ENCODE results near the gene ARMC5.
A peak's percentile ranks its signal among the peaks of the same experiment; 100 is the strongest.
"Not testable (repeated sequence)": the region's sequence is repeated elsewhere in the genome, so short reads cannot be mapped to it uniquely, and the experiment has no call there.

Gene ARMC5

GRCh38 chr16:31502981-31503380, 43.7 kb downstream of the ARMC5 start:
- no peak for DNase-seq

- not testable (repeated sequence) for DNase-seq
Measured at GRCh38 chr16:31503555-31503954, 44.3 kb downstream of the ARMC5 start.

GRCh38 chr16:31504159-31504558, 44.9 kb downstream of the ARMC5 start:
- DNase-seq: no peak

GRCh38 chr16:31505483-31505882, 46.2 kb downstream of the ARMC5 start:
- DNase-seq: no peak

- no peak for DNase-seq
Measured at GRCh38 chr16:31507617-31507928, 48.3 kb downstream of the ARMC5 start.

GRCh38 chr16:31507929-31508705, 48.8 kb downstream of the ARMC5 start, which contains the start of gene RUSF1:
RUSF1 (minus strand) TSS chr16:31508391; CDS start chr16:31508373, 18 bp downstream.
- DNase-seq: peak; percentile 78 to 84

GRCh38 chr16:31508706-31509195, 49.5 kb downstream of the ARMC5 start:
- DNase-seq: no peak

- DNase-seq: no peak
Measured at GRCh38 chr16:31513126-31513525, 53.8 kb downstream of the ARMC5 start.

GRCh38 chr16:31513884-31514283, 54.6 kb downstream of the ARMC5 start:
- no peak for DNase-seq
